Stomach (tissue), 19 donors: ENCODE data around the gene RSPH4A. TPM values are rescaled to one million over a fixed set of nuclear protein-coding genes. Genes with fewer than 3 reads are reported as not detected.
A peak's percentile ranks its signal among the peaks of the same experiment; 100 is the strongest.

Experiments
- DNase-seq, 2 donors: peaks; one replicate each; pipeline versions ENCODE4 v3.0.0 to v3.0.0-alpha.2; 2013 to 2019
- H3K27ac ChIP-seq, 5 donors: fragments of 200-600 bp in 4 of 5; sonication (generic) in 4 of 5; one replicate each; pipeline ENCODE4 v1.5.1; 2013 to 2019; ENCODE audit warnings: mild to moderate bottlenecking in 1 of 5, moderate library complexity in 1 of 5
- H3K27me3 ChIP-seq, 3 donors: fragments of 200-600 bp; sonication (generic); one replicate each; pipeline ENCODE4 v1.5.1; 2017 to 2019; ENCODE audit warnings: mixed run types in 1 of 3
- H3K36me3 ChIP-seq, 4 donors: fragments of 200-600 bp; sonication (generic); 1 replicate in 3 of 4; 2 replicates in 1 of 4; pipeline ENCODE4 v1.5.1; 2016 to 2019
- H3K4me1 ChIP-seq, 4 donors: fragments of 200-600 bp; sonication (generic); one replicate each; pipeline ENCODE4 v1.5.1; 2016 to 2019
- H3K4me3 ChIP-seq, 4 donors: fragments of 200-600 bp; sonication (generic) in 3 of 4; one replicate each; pipeline ENCODE4 v1.5.1; 2016 to 2019; ENCODE audit warnings: mild to moderate bottlenecking in 1 of 4
- H3K9me3 ChIP-seq, 4 donors: fragments of 200-600 bp; sonication (generic); one replicate each; pipeline ENCODE4 v1.5.1; 2016 to 2019
- CTCF ChIP-seq, 7 experiments: fragments of 450-650 bp in 4 of 7; fragments of 200-600 bp in 3 of 7; sonication (generic) in 3 of 7; IDR thresholded peaks; one replicate each; pipeline ENCODE4 v1.5.1; 2016 to 2019; ENCODE audit warnings: antibody characterized with exemption in 7 of 7, control low read depth in 2 of 7, mild to moderate bottlenecking in 1 of 7
- EP300 ChIP-seq: sonication (generic); formaldehyde crosslinking; IDR thresholded peaks from one replicate; pipeline ENCODE4 v1.6.1; 2017; ENCODE audit warnings: antibody characterized with exemption
- POLR2A ChIP-seq, 4 donors: fragments of 450-650 bp; IDR thresholded peaks; one replicate each; pipeline ENCODE4 v1.6.1; 2016; ENCODE audit warnings: antibody characterized with exemption in 4 of 4, control low read depth in 2 of 4, mild to moderate bottlenecking in 1 of 4, moderate library complexity in 1 of 4
- POLR2AphosphoS5 ChIP-seq, 3 donors: sonication (generic); formaldehyde crosslinking; IDR thresholded peaks; one replicate each; pipeline ENCODE4 v1.6.1; 2016; ENCODE audit warnings: antibody characterized with exemption in 3 of 3
- WGBS, 5 donors: extraction: QIAGEN DNeasy Blood & Tissue Kit in 3 of 5; methylation state at CpG; one replicate each; pipeline versions ENCODE4 v1.1.5 to v1.1.7; 2013 to 2018; 5-methylcytosine and 5-hydroxymethylcytosine counted together
- intact Hi-C: fragments of 100-400 bp; cut with DNase I; formaldehyde crosslinking; loops from one replicate; pipeline ENCODE4 v1.15.1; 2023; ENCODE audit warnings: low total_unique reads
- long read RNA-seq, 10 donors: transcript quantifications; one replicate each; lab custom pipeline, GENCODE V29; 2026
- polyA plus RNA-seq, 3 donors: library from polyadenylated mRNA; stranded (reverse); fragments of 200-250 nt; gene quantifications; one replicate each; pipeline ENCODE4 v1.2.3, GENCODE V29; 2013
- total RNA-seq, 5 donors: library from RNA; depleted of rRNA; stranded (reverse); fragments of >200 nt; gene quantifications; one replicate each; pipeline versions ENCODE4 v1.1.0 to v1.2.3, GENCODE V29; 2014 to 2016
- donor health status: healthy with polysubstance abuse.
- donor health status: Bipolar disorder and iron deficiency.
- donor health status: healthy.

The RSPH4A gene
- total RNA-seq (1 to 10 TPM in 2 of 5 donors, under 1 TPM in 1, not detected in 2; under 0.01 to 5.3 (median 1.7) TPM), polyA plus RNA-seq (under 1 TPM; 0.18 to 0.31 (median 0.19) TPM)
- long read RNA-seq, donor 1 = 0 reads
- long read RNA-seq, donor 2 = 0 reads
- long read RNA-seq, donor 3 = 0 reads
- long read RNA-seq, donor 4 = 0 reads
- long read RNA-seq, donor 5 = 0 reads
- long read RNA-seq, donor 6 = 0 reads
- long read RNA-seq, donor 7 = 0 reads
- long read RNA-seq, donor 8 = 0 reads
- long read RNA-seq, donor 9 = 0 reads
- long read RNA-seq, donor 10 = 0 reads

- DNase-seq = peak; percentile 90 to 98
- 0 to 1% (median 0%) methylated on average over 23 to 29 of the region's 29 CpGs for WGBS, 5 donors
- no peak for TF ChIP-seq EP300
- TF ChIP-seq POLR2AphosphoS5 (IDR thresholded peaks at IDR 0.05) = peak in 2 of 3 donors; percentile 3 to 42
- peak within 1 kb of the TSS in 4 of 5 donors; percentile 0 to 56 (median 38) for H3K27ac ChIP-seq
- peaks cover 6 to 17% (median 11%) of the 10 kb centered on the region in 4 donors for H3K4me1 ChIP-seq
- H3K27me3 ChIP-seq = no peaks in the 10 kb centered on the region
- peak within 1 kb of the TSS; percentile 51 to 61 (median 60) for H3K4me3 ChIP-seq
- H3K36me3 ChIP-seq = no peaks in the 10 kb centered on the region
- no peaks in the 10 kb centered on the region for H3K9me3 ChIP-seq
- intact Hi-C loops = no loop called here
Measured at GRCh38 chr6:116615937-116616736, at the start of gene RSPH4A. Gene RSPH4A (plus strand): TSS chr6:116616479. CDS start chr6:116616624, 145 bp downstream.

- Histone ChIP-seq H3K27ac (no peak overlapping the region), H3K4me3 (no peak overlapping the region), H3K9me3 (no peaks in the 10 kb centered on the region), H3K4me1 (peaks cover 18 to 30% (median 27%) of the 10 kb centered on the region in 4 donors), H3K36me3 (no peaks in the 10 kb centered on the region), H3K27me3 (peaks cover 0 to 4% (median 0%) of the 10 kb centered on the region in 3 donors)
- no peak for TF ChIP-seq CTCF (IDR thresholded peaks at IDR 0.05)
- no peak for TF ChIP-seq POLR2AphosphoS5 (IDR thresholded peaks at IDR 0.05)
- TF ChIP-seq POLR2A (IDR thresholded peaks at IDR 0.05) = no peak
- no peak for TF ChIP-seq EP300
- DNase-seq = no peak
- intact Hi-C loops = no loop called here
Measured at GRCh38 chr6:116568111-116568510, 48.2 kb upstream of the RSPH4A start.

GRCh38 chr6:116568821-116569755, 47.2 kb upstream of the RSPH4A start:
- Histone ChIP-seq H3K9me3 (no peaks in the 10 kb centered on the region), H3K36me3 (peaks cover 0 to 3% (median 0%) of the 10 kb centered on the region in 4 donors), H3K4me3 (no peak overlapping the region), H3K27ac (no peak overlapping the region), H3K27me3 (no peaks in the 10 kb centered on the region), H3K4me1 (peaks cover 24 to 39% (median 34%) of the 10 kb centered on the region in 4 donors)
- intact Hi-C loops = no loop called here
- 63 to 67% (median 64%) methylated on average over 7 of the region's 7 CpGs for WGBS, 5 donors
- DNase-seq = no peak
- TF ChIP-seq CTCF (IDR thresholded peaks at IDR 0.05) = no peak
- TF ChIP-seq POLR2A (IDR thresholded peaks at IDR 0.05) = no peak
- no peak for TF ChIP-seq EP300
- no peak for TF ChIP-seq POLR2AphosphoS5 (IDR thresholded peaks at IDR 0.05)

GRCh38 chr6:116570856-116571682, 45.2 kb upstream of the RSPH4A start, which contains the start of gene RWDD1:
Gene RWDD1 (plus strand): TSS chr6:116571504. CDS start chr6:116571583, 79 bp downstream.
- Histone ChIP-seq H3K27ac (peak within 1 kb of the TSS; percentile 86 to 93 (median 92)), H3K4me3 (peak within 1 kb of the TSS; percentile 73 to 81 (median 76)), H3K4me1 (peaks cover 24 to 47% (median 28%) of the 10 kb centered on the region in 4 donors), H3K36me3 (peaks cover 0 to 15% (median 14%) of the 10 kb centered on the region in 4 donors), H3K27me3 (no peaks in the 10 kb centered on the region), H3K9me3 (no peaks in the 10 kb centered on the region)
- peak; percentile 99 to 100 for DNase-seq
- 0 to 1% (median 0%) methylated on average over 8 to 62 of the region's 62 CpGs for WGBS, 5 donors
- peak; percentile 73 to 93 (median 92) for TF ChIP-seq POLR2AphosphoS5 (IDR thresholded peaks at IDR 0.05)
- TF ChIP-seq EP300 = no peak
- peak in 2 of 4 donors; percentile 56 to 60 for TF ChIP-seq POLR2A (IDR thresholded peaks at IDR 0.05)
- TF ChIP-seq CTCF (IDR thresholded peaks at IDR 0.05) = peak in 3 of 7 experiments; percentile 15 to 43 (median 24)
- intact Hi-C loops = no loop called here
